Keratinocyte (primary cell): ENCODE results near the gene ARNT2.

ENCODE experiments used
- CTCF ChIP-seq, 3 experiments: IDR thresholded peaks in 1 of 3; conservative IDR thresholded peaks in 1 of 3; optimal IDR thresholded peaks in 1 of 3; 2 replicates in 2 of 3; 3 replicates in 1 of 3; pipeline versions ENCODE3 to v1.5.1; 2011; ENCODE audit warnings: low read length in 3 of 3, mild to moderate bottlenecking in 3 of 3, moderate library complexity in 2 of 3, control low read depth in 1 of 3, inconsistent platforms in 1 of 3; ENCODE audit not compliant: insufficient read depth in 2 of 3; ENCODE audit errors: extremely low read depth in 1 of 3
- EZH2 ChIP-seq: IDR thresholded peaks from one replicate; pipeline ENCODE4 v1.6.1; 2012; ENCODE audit warnings: inconsistent platforms, mild to moderate bottlenecking, low read length, moderate library complexity

GRCh38 chr15:80593486-80594030 is 189.4 kb downstream of the ARNT2 start:
- no peak for TF ChIP-seq CTCF (optimal IDR thresholded peaks at IDR 0.05 in 1 of 3, IDR thresholded peaks at IDR 0.05 in 1 of 3, conservative IDR thresholded peaks at IDR 0.05 in 1 of 3; ENCODE audit: extremely low read depth in 1 of 3, insufficient read depth in 2 of 3, low read length in 3 of 3)
- no peak for TF ChIP-seq EZH2
